AG04450 (cell line): ENCODE results near the gene CDHR5. TPM values are rescaled to one million over a fixed set of nuclear protein-coding genes. Genes with fewer than 3 reads are reported as not detected.

Source experiments
- CTCF ChIA-PET: fragments of 300-600, 350-600 bp; formaldehyde crosslinking; extraction: SDS; loops from one replicate; lab custom pipeline; 2022; ENCODE audit warnings: antibody characterized with exemption, inconsistent platforms; lab: Charles Lee
- POLR2A ChIA-PET: fragments of 350-600 bp; formaldehyde crosslinking; extraction: SDS; loops from one replicate; lab custom pipeline; 2021; ENCODE audit warnings: antibody characterized with exemption, inconsistent platforms; lab: Yijun Ruan, JAX
- DNase-seq: peaks from one replicate; pipeline ENCODE4 v3.0.0-alpha.2; 2011; ENCODE audit warnings: low read depth, low spot score
- H3K27ac ChIP-seq: one replicate; pipeline ENCODE4 v1.5.1; 2012; ENCODE audit warnings: low read depth, low read length, control low read depth
- H3K27me3 ChIP-seq: one replicate; pipeline ENCODE4 v1.6.0; 2012; ENCODE audit warnings: low read length; ENCODE audit not compliant: control insufficient read depth, insufficient read depth
- H3K4me3 ChIP-seq: 2 replicates; pipeline ENCODE4 v1.5.1; 2011; ENCODE audit warnings: mild to moderate bottlenecking, low read depth, low read length, control low read depth
- H3K9me3 ChIP-seq: 2 replicates; pipeline ENCODE4 v1.5.1; 2012; ENCODE audit warnings: low read length; ENCODE audit not compliant: control insufficient read depth, insufficient read depth
- CTCF ChIP-seq: IDR thresholded peaks from 2 replicates; pipeline ENCODE4 v1.5.1; 2011; ENCODE audit warnings: low read depth, low read length, control low read depth, inconsistent platforms
- polyA plus RNA-seq: library from polyadenylated mRNA; depleted of rRNA; stranded (reverse); fragments of >200 nt; gene quantifications from 2 replicates; pipeline ENCODE4 v1.2.3, GENCODE V29; 2011

CDHR5 gene
- polyA plus RNA-seq, 1 experiment, result not detected

- no peak for DNase-seq
- Histone ChIP-seq H3K9me3 (no peaks in the 10 kb centered on the region; the same call in 1 of the 2 replicates), H3K4me3 (no peak overlapping the region), H3K27ac (no peak overlapping the region), H3K27me3 (no peaks in the 10 kb centered on the region)
- ChIA-PET CTCF (no interaction called here), POLR2A (no interaction called here)
- no peak for TF ChIP-seq CTCF
Measured at GRCh38 chr11:592501-592900, 32.3 kb downstream of the CDHR5 start.

GRCh38 chr11:590997-591396, 33.8 kb downstream of the CDHR5 start:
- ChIA-PET CTCF (interaction anchor here (1.0 kb wide), 1 partner anchor 9 kb away, joined by 3 read pairs; no protein-coding TSS in a partner anchor), POLR2A (interaction anchor here (0.7 kb wide), 1 partner anchor 136 kb away, joined by 6 read pairs; no protein-coding TSS in a partner anchor)

DNA sequence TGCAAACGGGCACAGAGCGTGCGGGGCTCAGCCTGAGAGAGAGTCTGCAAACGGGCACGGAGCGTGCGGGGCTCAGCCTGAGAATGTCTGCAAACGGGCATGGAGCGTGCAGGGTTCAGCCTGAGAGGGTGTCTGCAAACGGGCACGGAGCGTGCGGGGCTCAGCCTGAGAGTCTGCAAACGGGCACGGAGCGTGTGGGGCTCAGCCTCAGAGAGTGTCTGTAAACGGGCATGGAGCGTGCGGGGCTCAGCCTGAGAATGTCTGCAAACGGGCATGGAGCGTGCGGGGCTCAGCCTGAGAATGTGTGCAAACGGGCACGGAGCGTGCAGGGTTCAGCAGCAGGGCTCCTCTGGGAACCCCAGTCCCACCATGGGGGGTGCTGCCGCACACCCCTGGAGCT, 35.0 kb downstream of the CDHR5 start:
- Histone ChIP-seq H3K27ac (no peak overlapping the region), H3K4me3 (no peak overlapping the region), H3K27me3 (no peaks in the 10 kb centered on the region), H3K9me3 (no peaks in the 10 kb centered on the region; the same call in 1 of the 2 replicates)
- ChIA-PET POLR2A (no interaction called here), CTCF (no interaction called here)
- DNase-seq, result no peak
- TF ChIP-seq CTCF, result no peak

More at GRCh38 chr11:590997-591396, 33.8 kb downstream of the CDHR5 start:
- TF ChIP-seq CTCF, result no peak
- H3K4me3 ChIP-seq, result no peak overlapping the region
- H3K27me3 ChIP-seq, result no peaks in the 10 kb centered on the region
- no peak for DNase-seq
- H3K9me3 ChIP-seq, result no peaks in the 10 kb centered on the region; the same call in 1 of the 2 replicates
- no peak overlapping the region for H3K27ac ChIP-seq

DNA sequence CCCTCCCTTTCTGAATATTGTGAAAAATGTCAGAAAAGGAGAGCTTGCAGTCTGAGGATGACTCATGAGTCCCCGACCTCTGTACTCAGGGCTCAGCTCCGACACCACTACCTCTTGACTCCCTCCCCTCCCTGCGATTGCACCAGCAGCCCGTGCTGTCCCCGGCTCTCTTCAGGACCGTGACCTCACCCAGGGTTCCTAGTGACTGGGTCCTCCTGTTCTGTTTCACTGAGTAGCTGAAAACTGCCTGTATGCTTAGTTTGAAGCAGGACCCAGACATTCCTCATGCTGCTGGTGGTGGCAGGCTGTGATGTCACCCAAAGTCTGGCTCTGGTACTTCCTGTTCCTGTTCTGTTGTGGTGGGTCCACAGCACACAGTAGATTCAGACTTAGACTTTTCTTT, 36.8 kb downstream of the CDHR5 start:
- no peak for TF ChIP-seq CTCF
- ChIA-PET CTCF (no interaction called here), POLR2A (interaction anchor here (0.9 to 1.1 kb wide), 2 partner anchors 11 to 26 kb away, joined by 3 to 4 read pairs; no protein-coding TSS in a partner anchor)
- H3K27ac ChIP-seq, result peak overlapping the region; percentile 47
- H3K4me3 ChIP-seq, result no peak overlapping the region
- H3K9me3 ChIP-seq, result no peaks in the 10 kb centered on the region; the same call in 1 of the 2 replicates
- H3K27me3 ChIP-seq, result no peaks in the 10 kb centered on the region
- DNase-seq, result no peak

DNA sequence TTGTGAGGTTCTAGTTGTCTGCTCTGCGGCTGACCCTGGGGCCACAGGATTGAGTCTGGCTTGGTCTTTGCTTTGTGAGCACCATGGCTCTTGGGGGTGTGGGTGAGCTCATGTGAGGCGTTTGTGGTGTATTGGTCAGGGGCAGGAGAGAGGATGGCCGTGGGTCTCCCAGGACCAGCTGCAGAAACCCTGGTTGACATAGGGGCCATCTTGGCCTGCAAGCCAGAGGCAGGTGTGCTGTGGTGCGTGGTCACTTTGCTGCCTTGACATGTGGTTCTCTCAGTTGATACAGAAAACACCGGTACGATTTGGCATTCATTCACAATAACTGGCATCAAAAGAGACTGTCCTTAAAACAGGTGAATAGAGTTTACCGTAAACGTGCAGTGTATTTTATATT, 37.2 kb downstream of the CDHR5 start:
- no peak overlapping the region for H3K4me3 ChIP-seq
- no peak overlapping the region for H3K27ac ChIP-seq
- no peak for DNase-seq
- H3K9me3 ChIP-seq, result no peaks in the 10 kb centered on the region; the same call in 1 of the 2 replicates
- ChIA-PET CTCF (no interaction called here), POLR2A (interaction anchor here (0.9 to 1.1 kb wide), 2 partner anchors 10 to 27 kb away, joined by 3 to 4 read pairs; no protein-coding TSS in a partner anchor)
- TF ChIP-seq CTCF, result no peak
- no peaks in the 10 kb centered on the region for H3K27me3 ChIP-seq
